ENCODE data around the gene FGF18. TPM values are rescaled to one million over a fixed set of nuclear protein-coding genes. Genes with fewer than 3 reads are reported as not detected.

The FGF18 gene
- total and polyA plus RNA-seq, 2 experiments from 2014 or later = 0.56 to 0.86 TPM

GRCh38 chr5:171438738-171439137 is 19.3 kb downstream of the FGF18 start:
- H3K4me3 ChIP-seq = no peak overlapping the region
- H3K4me1 ChIP-seq (ENCODE audit: insufficient read depth) = peaks cover 17% of the 10 kb centered on the region
- no peak for TF ChIP-seq ZNF331 (CRISPR knock-in tag; IDR thresholded peaks at IDR 0.05; ENCODE audit: low read depth)
- no peak for TF ChIP-seq ZNF114 (CRISPR knock-in tag; IDR thresholded peaks at IDR 0.05)
- TF ChIP-seq STAT1 (IDR thresholded peaks at IDR 0.05; ENCODE audit: unreplicated experiment) = no peak
- no peak for TF ChIP-seq EZH2phosphoT487 (IDR thresholded peaks at IDR 0.05; ENCODE audit: unreplicated experiment)
- TF ChIP-seq NANOG (IDR thresholded peaks at IDR 0.05; ENCODE audit: borderline replicate concordance) = no peak
- no peaks in the 10 kb centered on the region for H3K9me2 ChIP-seq (ENCODE audit: insufficient read depth)
- peaks cover 9% of the 10 kb centered on the region for H3K27me3 Mint-ChIP-seq (ENCODE audit: insufficient read depth, low read depth, poor library complexity)
- ATAC-seq (no peak), DNase-seq (ENCODE audit: low spot score) (no peak)
- H3K4me1 Mint-ChIP-seq = peaks cover 40% of the 10 kb centered on the region
- no peak overlapping the region for H3K27ac ChIP-seq (ENCODE audit: low read depth)
- H4K20me1 ChIP-seq (replicated peaks; ENCODE audit: insufficient read depth) = no peaks in the 10 kb centered on the region
- peak overlapping the region; percentile 46; the same call in 1 of the 2 replicates for H3K27ac Mint-ChIP-seq
- no peak overlapping the region for H2AFZ ChIP-seq
- no peak overlapping the region for H3K4me3 Mint-ChIP-seq
- H3F3A ChIP-seq (replicated peaks; ENCODE audit: low read depth) = no peaks in the 10 kb centered on the region
- no peaks in the 10 kb centered on the region for H3K27me3 ChIP-seq (ENCODE audit: insufficient read depth)
- no peaks in the 10 kb centered on the region for H3K9me3 Mint-ChIP-seq
- H3K79me2 ChIP-seq (replicated peaks; ENCODE audit: insufficient read depth) = no peaks in the 10 kb centered on the region
- no peaks in the 10 kb centered on the region; the same call in 2 of the 3 replicates for H3K36me3 Mint-ChIP-seq (ENCODE audit: low read depth)
- H3K4me2 ChIP-seq = 0 out of 2 replicates have a peak overlapping the region, but pooled peaks have one; percentile 38
- no peaks in the 10 kb centered on the region for H3K36me3 ChIP-seq (ENCODE audit: insufficient read depth)

GRCh38 chr5:171441246-171441791 is 21.9 kb downstream of the FGF18 start:
- Mint-ChIP-seq H3K36me3 (ENCODE audit: low read depth) (no peaks in the 10 kb centered on the region), H3K27ac (no peak overlapping the region), H3K9me3 (no peaks in the 10 kb centered on the region), H3K4me1 (peaks cover 31% of the 10 kb centered on the region), H3K4me3 (no peak overlapping the region), H3K27me3 (ENCODE audit: insufficient read depth, low read depth, poor library complexity) (peaks cover 4% of the 10 kb centered on the region)
- ATAC-seq (no peak), DNase-seq (ENCODE audit: low spot score) (no peak)
- Histone ChIP-seq H2AFZ (no peak overlapping the region), H4K20me1 (replicated peaks; ENCODE audit: insufficient read depth) (no peaks in the 10 kb centered on the region), H3K27me3 (ENCODE audit: insufficient read depth) (no peaks in the 10 kb centered on the region), H3F3A (replicated peaks; ENCODE audit: low read depth) (no peaks in the 10 kb centered on the region), H3K79me2 (replicated peaks; ENCODE audit: insufficient read depth) (no peaks in the 10 kb centered on the region), H3K4me2 (no peak overlapping the region), H3K9me2 (ENCODE audit: insufficient read depth) (no peaks in the 10 kb centered on the region), H3K4me3 (no peak overlapping the region), H3K4me1 (ENCODE audit: insufficient read depth) (peaks cover 14% of the 10 kb centered on the region), H3K36me3 (ENCODE audit: insufficient read depth) (no peaks in the 10 kb centered on the region), H3K27ac (ENCODE audit: low read depth) (no peak overlapping the region)
- TF ChIP-seq STAT1 (IDR thresholded peaks at IDR 0.05; ENCODE audit: unreplicated experiment) (no peak), ZNF331 (CRISPR knock-in tag; IDR thresholded peaks at IDR 0.05; ENCODE audit: low read depth) (no peak), ETS1 (IDR thresholded peaks at IDR 0.05) (no peak), JUNB (IDR thresholded peaks at IDR 0.05; ENCODE audit: unreplicated experiment) (no peak), CTCF (conservative IDR thresholded peaks at IDR 0.05; ENCODE audit: low read depth in 2 of 2) (no peak), NANOG (IDR thresholded peaks at IDR 0.05; ENCODE audit: borderline replicate concordance) (no peak), ZNF462 (CRISPR knock-in tag; IDR thresholded peaks at IDR 0.05) (no peak), ZNF114 (CRISPR knock-in tag; IDR thresholded peaks at IDR 0.05) (no peak), EZH2 (IDR thresholded peaks at IDR 0.05; ENCODE audit: low read depth, unreplicated experiment) (no peak), POLR2AphosphoS5 (IDR thresholded peaks at IDR 0.05; ENCODE audit: low read depth) (no peak), EZH2phosphoT487 (IDR thresholded peaks at IDR 0.05; ENCODE audit: unreplicated experiment) (no peak), CREB1 (CRISPR knock-in tag; IDR thresholded peaks at IDR 0.05; ENCODE audit: low read depth) (no peak)
